Parathyroid adenoma (tissue), 2 donors: ENCODE results near the gene PDE6C.

Experiments
- H2AFZ ChIP-seq: fragments of 300-600 bp; sonication (generic); one replicate; pipeline ENCODE4 v1.7.0; 2017; ENCODE audit warnings: antibody characterized with exemption, mild to moderate bottlenecking
- H3K27ac ChIP-seq: fragments of 300-600 bp; sonication (generic); one replicate; pipeline ENCODE4 v1.7.0; 2017
- H3K27me3 ChIP-seq: fragments of 300-600 bp; sonication (generic); one replicate; pipeline ENCODE4 v1.7.0; 2017; ENCODE audit warnings: low read length; ENCODE audit not compliant: control insufficient read depth, insufficient read depth
- H3K36me3 ChIP-seq: fragments of 300-600 bp; sonication (generic); one replicate; pipeline ENCODE4 v1.7.0; 2017; ENCODE audit warnings: low read length; ENCODE audit not compliant: control insufficient read depth, insufficient read depth
- H3K4me1 ChIP-seq: fragments of 300-600 bp; sonication (generic); one replicate; pipeline ENCODE4 v1.7.0; 2017; ENCODE audit warnings: control low read depth
- H3K4me2 ChIP-seq: fragments of 300-600 bp; sonication (generic); one replicate; pipeline ENCODE4 v1.7.0; 2017; ENCODE audit warnings: low read length
- H3K4me3 ChIP-seq: fragments of 300-600 bp; sonication (generic); one replicate; pipeline ENCODE4 v1.7.0; 2017; ENCODE audit warnings: low read depth, low read length
- H3K79me2 ChIP-seq: fragments of 300-600 bp; sonication (generic); one replicate; pipeline ENCODE4 v1.7.0; 2017; ENCODE audit warnings: control low read depth
- H3K9ac ChIP-seq: fragments of 300-600 bp; sonication (generic); one replicate; pipeline ENCODE4 v1.7.0; 2017; ENCODE audit warnings: mild to moderate bottlenecking
- H3K9me3 ChIP-seq: fragments of 300-600 bp; sonication (generic); one replicate; pipeline ENCODE4 v1.7.0; 2017; ENCODE audit warnings: low read length; ENCODE audit not compliant: control insufficient read depth
- TF ChIP-seq, protein P1 (sequence below): fragments of 300-600 bp; sonication (generic); IDR thresholded peaks from one replicate; pipeline ENCODE4 v1.7.0; 2017; ENCODE audit warnings: antibody characterized with exemption, mild to moderate bottlenecking
- donor health status: primary hyperparathyroidism.

The PDE6C gene

DNA sequence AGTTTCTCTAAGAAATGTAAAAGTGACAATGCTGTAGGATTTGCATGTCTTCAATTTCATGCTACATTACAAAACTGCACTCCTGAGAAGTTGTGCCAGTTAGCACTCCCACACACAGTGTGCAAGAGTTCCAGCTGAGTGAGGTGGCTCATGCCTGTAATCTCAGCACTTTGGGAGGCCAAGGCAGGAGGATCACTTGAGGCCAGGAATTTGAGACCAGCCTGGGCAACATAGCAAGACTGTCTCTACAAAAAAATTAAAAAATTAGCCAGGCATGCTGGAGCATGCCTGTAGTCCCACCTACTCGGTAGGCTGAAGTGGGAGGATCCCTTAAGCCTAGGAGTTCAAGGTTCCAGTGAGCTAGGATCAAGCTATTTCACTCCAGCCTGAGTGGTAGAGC lies 45.4 kb downstream of the PDE6C start:
- Histone ChIP-seq H2AFZ (no peak overlapping the region), H3K36me3 (no peaks in the 10 kb centered on the region), H3K4me2 (no peak overlapping the region), H3K27me3 (no peaks in the 10 kb centered on the region), H3K79me2 (no peaks in the 10 kb centered on the region), H3K27ac (no peak overlapping the region), H3K9me3 (no peaks in the 10 kb centered on the region), H3K4me3 (no peak overlapping the region), H3K9ac (no peak overlapping the region), H3K4me1 (no peaks in the 10 kb centered on the region)
- TF ChIP-seq, protein P1, sequence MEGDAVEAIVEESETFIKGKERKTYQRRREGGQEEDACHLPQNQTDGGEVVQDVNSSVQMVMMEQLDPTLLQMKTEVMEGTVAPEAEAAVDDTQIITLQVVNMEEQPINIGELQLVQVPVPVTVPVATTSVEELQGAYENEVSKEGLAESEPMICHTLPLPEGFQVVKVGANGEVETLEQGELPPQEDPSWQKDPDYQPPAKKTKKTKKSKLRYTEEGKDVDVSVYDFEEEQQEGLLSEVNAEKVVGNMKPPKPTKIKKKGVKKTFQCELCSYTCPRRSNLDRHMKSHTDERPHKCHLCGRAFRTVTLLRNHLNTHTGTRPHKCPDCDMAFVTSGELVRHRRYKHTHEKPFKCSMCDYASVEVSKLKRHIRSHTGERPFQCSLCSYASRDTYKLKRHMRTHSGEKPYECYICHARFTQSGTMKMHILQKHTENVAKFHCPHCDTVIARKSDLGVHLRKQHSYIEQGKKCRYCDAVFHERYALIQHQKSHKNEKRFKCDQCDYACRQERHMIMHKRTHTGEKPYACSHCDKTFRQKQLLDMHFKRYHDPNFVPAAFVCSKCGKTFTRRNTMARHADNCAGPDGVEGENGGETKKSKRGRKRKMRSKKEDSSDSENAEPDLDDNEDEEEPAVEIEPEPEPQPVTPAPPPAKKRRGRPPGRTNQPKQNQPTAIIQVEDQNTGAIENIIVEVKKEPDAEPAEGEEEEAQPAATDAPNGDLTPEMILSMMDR: no peak

DNA sequence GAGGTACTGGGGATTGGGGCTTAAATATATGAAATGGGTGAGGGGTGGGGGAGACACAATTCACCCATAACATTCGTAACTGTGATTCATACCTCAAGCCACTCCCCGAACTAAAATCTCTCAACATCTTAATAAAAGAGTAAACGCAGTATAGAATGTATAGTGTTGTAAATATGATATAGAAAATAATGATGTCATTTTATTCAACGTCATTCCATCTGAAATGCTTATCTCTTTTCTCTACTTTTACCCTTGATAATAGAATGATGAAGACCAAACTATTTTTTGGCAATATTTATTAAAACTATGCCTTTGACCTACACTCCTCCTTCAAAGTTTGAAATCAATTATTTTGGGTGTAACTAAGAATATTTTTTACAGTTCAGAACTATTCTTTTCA lies 53.7 kb downstream of the PDE6C start:
- Histone ChIP-seq H3K9ac (no peak overlapping the region), H3K79me2 (no peaks in the 10 kb centered on the region), H3K4me2 (no peak overlapping the region), H3K27me3 (no peaks in the 10 kb centered on the region), H3K9me3 (no peaks in the 10 kb centered on the region), H3K27ac (no peak overlapping the region), H3K4me3 (no peak overlapping the region), H3K4me1 (no peaks in the 10 kb centered on the region), H3K36me3 (no peaks in the 10 kb centered on the region), H2AFZ (no peak overlapping the region)
- TF ChIP-seq, protein P1: no peak

DNA sequence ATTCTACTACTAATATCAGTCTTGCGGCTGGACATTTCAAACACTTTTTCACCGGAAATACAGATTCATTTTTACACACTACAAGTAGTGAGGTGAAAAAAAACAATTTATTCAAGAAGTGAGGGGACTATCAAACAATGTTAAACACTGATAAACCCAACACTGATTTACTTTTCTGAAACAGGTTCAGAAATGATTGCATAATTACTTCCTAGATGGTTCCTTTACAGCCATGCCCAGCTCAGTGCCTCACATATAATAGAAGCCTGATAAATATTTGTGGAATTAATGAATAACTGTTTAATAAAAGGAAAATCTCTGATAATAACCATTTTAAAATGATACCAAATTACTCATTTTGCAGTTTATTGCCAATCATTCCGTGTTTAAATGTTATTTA lies 55.5 kb downstream of the PDE6C start:
- Histone ChIP-seq H3K36me3 (no peaks in the 10 kb centered on the region), H3K27me3 (no peaks in the 10 kb centered on the region), H3K4me3 (no peak overlapping the region), H3K4me1 (no peaks in the 10 kb centered on the region), H2AFZ (no peak overlapping the region), H3K4me2 (no peak overlapping the region), H3K9me3 (no peaks in the 10 kb centered on the region), H3K9ac (no peak overlapping the region), H3K27ac (no peak overlapping the region), H3K79me2 (no peaks in the 10 kb centered on the region)
- TF ChIP-seq, protein P1: no peak

DNA sequence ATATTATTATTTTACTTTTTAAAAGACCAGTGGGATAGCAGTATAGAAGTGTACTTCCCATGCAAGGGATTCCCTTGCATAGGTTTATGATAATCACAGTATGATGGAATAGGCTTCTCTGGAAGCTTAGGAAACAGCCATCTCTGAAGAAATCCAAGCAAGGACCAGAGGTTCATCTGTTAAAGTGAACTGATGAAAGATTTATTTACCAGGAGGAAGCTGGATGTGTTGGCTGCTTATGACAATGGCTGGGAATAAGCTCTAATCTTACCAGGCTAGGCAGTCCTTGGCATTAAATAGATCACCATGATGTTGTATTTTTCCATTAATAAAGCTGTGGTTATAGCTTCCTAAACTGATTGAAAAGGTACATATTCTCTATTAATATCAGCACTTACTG lies 58.0 kb downstream of the PDE6C start:
- no peaks in the 10 kb centered on the region for H3K79me2 ChIP-seq
- H3K27me3 ChIP-seq: no peaks in the 10 kb centered on the region
- H2AFZ ChIP-seq: no peak overlapping the region
- no peaks in the 10 kb centered on the region for H3K4me1 ChIP-seq
- no peaks in the 10 kb centered on the region for H3K36me3 ChIP-seq
- H3K27ac ChIP-seq: no peak overlapping the region
- no peak overlapping the region for H3K9ac ChIP-seq
- no peaks in the 10 kb centered on the region for H3K9me3 ChIP-seq
- H3K4me2 ChIP-seq: no peak overlapping the region
- no peak overlapping the region for H3K4me3 ChIP-seq
- TF ChIP-seq, protein P1: no peak

DNA sequence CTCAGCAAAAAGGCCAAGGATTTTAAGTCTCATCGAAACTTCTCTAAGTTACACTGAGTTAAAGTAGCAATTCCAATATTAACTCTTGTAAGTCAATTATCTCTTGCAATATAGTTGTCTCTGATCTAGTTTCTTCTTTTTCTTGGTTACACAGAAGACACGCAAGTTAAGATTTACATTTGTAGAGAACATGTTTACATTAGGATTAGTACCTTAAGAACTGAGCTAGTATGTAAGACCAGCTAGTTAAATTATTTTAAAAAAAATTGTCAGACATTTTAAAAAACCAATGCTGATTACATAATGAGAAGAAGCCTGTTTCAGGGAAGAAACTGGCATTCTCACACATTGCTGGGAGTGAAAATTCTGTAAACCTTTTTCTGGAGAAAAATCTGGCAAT lies 58.7 kb downstream of the PDE6C start:
- Histone ChIP-seq H3K36me3 (no peaks in the 10 kb centered on the region), H3K27ac (no peak overlapping the region), H2AFZ (no peak overlapping the region), H3K4me2 (no peak overlapping the region), H3K9ac (no peak overlapping the region), H3K9me3 (no peaks in the 10 kb centered on the region), H3K27me3 (no peaks in the 10 kb centered on the region), H3K79me2 (no peaks in the 10 kb centered on the region), H3K4me1 (no peaks in the 10 kb centered on the region), H3K4me3 (no peak overlapping the region)
- TF ChIP-seq, protein P1: no peak
